Measurements from ENCODE around the gene NAA15.
A peak's percentile ranks its signal among the peaks of the same experiment; 100 is the strongest.
"Not testable (repeated sequence)": the region's sequence is repeated elsewhere in the genome, so short reads cannot be mapped to it uniquely, and the experiment has no call there.

The NAA15 gene

GRCh38 chr4:139451997-139452396 lies 150.7 kb downstream of the NAA15 start:
- no peak for DNase-seq (ENCODE audit: low read depth)

DNA sequence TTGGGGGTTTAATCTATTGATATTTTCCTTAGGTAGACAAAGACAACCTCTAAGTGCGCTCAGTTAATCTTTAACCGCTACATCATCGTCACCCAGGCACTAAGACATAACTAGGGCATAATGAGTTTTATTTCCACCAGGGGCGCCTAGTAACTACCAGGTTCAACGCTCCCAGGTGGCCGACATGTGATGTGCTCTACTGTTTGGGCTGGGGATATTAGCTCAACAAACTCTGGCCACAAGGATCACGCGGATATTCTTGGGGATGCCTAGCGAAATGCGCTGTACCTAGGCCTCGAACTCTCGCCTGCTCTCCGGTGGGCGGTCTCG lies 151.7 kb downstream of the NAA15 start:
- DNase-seq (ENCODE audit: low read depth) = peak; percentile 68

- peak; percentile 95 for DNase-seq (ENCODE audit: low read depth)
These were observed 152.2 kb downstream of the NAA15 start for GRCh38 chr4:139453371-139454110.

DNA sequence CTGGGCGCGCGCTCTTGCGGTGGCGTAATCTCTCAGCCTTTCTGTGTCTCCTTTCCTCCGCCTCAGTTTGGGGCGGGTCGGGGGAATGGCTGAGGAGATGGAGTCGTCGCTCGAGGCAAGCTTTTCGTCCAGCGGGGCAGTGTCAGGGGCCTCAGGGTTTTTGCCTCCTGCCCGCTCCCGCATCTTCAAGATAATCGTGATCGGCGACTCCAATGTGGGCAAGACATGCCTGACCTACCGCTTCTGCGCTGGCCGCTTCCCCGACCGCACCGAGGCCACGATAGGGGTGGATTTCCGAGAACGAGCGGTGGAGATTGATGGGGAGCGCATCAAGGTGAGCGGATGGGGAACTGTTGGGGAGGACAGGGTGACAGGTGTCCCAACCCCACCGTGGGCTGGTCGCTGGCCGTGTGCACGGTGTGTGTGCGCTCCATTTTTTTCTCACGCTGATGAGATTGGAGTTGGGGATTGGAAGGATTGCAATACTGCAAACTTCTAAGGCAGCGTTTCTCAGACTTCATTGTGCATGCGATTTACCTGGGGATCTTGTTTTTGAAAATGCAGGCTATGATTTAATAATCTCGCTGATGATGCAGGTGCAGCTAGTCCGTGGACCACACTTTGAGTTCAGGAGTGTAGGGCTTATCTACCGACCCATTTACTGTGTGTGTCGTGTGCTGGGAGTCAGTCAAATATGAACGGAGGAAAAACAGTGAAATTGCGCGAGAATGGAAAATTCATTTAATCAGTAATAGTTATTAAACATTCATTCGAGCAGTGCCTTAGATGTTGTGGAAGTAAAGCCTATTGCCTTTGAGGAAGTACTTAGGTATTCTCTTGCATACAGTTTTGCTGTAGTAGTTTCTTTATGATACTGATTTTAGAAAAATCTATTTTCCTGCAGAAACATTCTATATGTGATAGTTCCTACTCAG lies 153.1 kb downstream of the NAA15 start, which contains the start of gene RAB33B:
Gene RAB33B (plus strand): TSS at position 11 of the 935 bp plus-strand sequence. CDS start 75 bp downstream, at position 86.
- DNase-seq (ENCODE audit: low read depth) = no peak

GRCh38 chr4:139455126-139455538 lies 153.8 kb downstream of the NAA15 start:
- no peak for DNase-seq (ENCODE audit: low read depth)

DNA sequence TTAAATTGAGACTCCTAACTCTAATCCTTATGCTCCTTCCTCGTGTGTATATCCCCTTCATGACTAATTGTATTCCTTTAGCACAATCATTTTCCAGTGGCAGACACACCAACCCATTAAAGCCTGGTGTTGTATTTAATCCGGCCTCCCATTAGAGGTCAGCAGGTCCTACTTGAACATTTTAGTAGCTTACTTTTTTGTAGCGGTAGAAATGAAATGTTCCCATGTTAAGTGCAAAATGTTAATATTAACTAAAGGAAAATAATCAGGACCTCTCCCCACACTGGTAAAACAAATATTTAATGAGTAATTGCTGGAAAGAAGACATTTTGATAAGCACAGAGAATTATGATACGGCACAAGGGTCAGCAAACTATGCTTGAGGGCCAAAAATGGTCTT lies 156.0 kb downstream of the NAA15 start:
- no peak for DNase-seq (ENCODE audit: low read depth)

DNA sequence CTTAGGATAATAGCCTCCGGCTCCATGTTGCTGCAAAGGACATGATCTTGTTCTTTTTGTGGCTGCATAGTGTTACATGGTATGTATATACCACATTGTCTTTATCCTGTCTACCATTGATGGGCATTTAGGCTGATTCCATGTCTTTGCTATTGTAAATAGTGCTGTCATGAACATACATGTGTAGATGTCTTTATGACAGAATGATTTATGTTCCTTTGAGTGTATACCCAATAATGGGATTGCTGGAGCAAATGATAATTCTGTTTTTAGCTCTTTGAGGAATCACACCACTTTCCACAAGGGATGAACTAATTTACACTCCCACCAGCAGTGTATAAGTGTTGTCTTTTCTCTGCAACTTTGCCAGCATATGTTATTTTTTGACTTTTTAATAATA lies 157.2 kb downstream of the NAA15 start:
- no peak for DNase-seq (ENCODE audit: low read depth)

- DNase-seq (ENCODE audit: low read depth) = no peak
These were observed 157.7 kb downstream of the NAA15 start for GRCh38 chr4:139458999-139459398.

- DNase-seq (ENCODE audit: low read depth) = no peak
These were observed 159.3 kb downstream of the NAA15 start for GRCh38 chr4:139460565-139460964.

GRCh38 chr4:139461022-139461628 lies 159.8 kb downstream of the NAA15 start:
- no peak for DNase-seq (ENCODE audit: low read depth)

GRCh38 chr4:139464512-139464911 lies 163.2 kb downstream of the NAA15 start:
- DNase-seq (ENCODE audit: low read depth) = not testable (repeated sequence)

- DNase-seq (ENCODE audit: low read depth) = no peak
These were observed 164.6 kb downstream of the NAA15 start for GRCh38 chr4:139465922-139466321.

DNA sequence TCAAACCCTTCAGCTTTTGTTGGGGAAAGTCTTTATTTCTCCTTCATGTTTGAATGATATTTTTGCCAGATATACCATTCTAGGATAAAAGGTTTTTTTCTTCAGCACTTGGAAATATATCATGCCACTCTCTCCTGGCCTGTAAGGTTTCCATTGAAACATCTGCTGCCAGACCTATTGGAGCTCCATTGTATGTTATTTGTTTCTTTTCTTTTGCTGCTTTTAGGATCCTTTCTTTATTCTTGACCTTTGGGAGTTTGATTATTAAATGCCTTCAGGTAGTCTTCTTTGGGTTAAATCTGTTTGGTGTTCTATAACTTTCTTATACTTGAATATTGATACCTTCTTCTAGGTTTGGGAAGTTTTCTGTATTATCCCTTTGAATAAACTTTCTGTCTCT lies 167.5 kb downstream of the NAA15 start:
- DNase-seq (ENCODE audit: low read depth) = not testable (repeated sequence)

GRCh38 chr4:139469216-139469615 lies 167.9 kb downstream of the NAA15 start:
- DNase-seq (ENCODE audit: low read depth) = no peak

Measured in T follicular helper cell (primary cell).